Measurements from ENCODE around the gene ELF5.

ELF5 gene
- 0 reads per million in 3 donors for total RNA-seq

DNA sequence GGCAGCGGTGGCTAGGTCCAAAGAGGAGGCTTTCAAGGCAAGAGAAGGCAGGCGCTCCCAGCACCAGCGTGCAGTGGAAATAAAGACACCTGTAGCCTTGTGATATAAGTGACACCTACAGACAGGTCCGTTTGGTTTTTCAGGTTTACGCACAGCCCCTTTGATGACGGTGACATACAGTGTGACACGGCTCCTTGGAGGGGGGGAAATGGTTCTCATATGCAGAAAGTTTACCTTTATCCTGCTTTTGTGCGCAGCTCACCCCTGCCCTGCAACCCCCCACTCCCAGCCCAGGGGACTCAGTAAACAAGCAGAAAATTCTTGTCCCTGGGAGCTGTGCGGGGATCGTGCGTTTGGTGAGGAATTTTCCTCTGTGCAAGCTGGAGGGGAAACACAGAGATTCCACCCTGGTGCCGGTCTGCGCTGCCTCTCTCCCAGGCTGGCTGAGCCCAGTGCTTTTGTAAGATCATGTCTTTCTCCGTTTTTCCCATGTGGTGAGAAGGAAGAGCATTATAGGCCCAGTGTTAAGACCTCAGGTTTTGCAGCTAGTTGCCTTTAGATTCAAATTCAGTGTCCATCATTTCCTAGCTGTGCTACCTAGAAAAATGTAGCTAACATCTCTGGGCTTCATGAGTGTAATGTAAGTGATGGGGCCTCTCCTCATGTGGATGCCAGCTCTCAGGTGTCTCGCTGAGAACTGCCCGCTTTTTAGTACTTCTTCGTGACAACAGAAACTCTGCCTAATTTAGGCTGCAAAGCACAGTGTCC is at the start of gene ELF5:
TSS of gene ELF5 (minus strand) at position 113 of the 768 bp plus-strand sequence. CDS start 8,045 bp downstream, outside the sequence.
- Histone ChIP-seq H3K9me3 (ENCODE audit: control insufficient read depth, low read length) (no peaks in the 10 kb centered on the region), H3K36me3 (ENCODE audit: control insufficient read depth, insufficient read depth, low read length) (no peaks in the 10 kb centered on the region), H3K27ac (ENCODE audit: insufficient read depth, low read length, poor library complexity, severe bottlenecking) (no peak within 1 kb of the TSS), H3K4me1 (ENCODE audit: control insufficient read depth, insufficient read depth, low read length, poor library complexity, severe bottlenecking) (no peaks in the 10 kb centered on the region), H3K27me3 (replicated peaks; ENCODE audit: control insufficient read depth, insufficient read depth, low read length, poor library complexity, severe bottlenecking) (no peaks in the 10 kb centered on the region), H3K4me3 (ENCODE audit: insufficient read depth, low read depth, low read length, poor library complexity, severe bottlenecking) (no peak within 1 kb of the TSS)
- no peak for DNase-seq

DNA sequence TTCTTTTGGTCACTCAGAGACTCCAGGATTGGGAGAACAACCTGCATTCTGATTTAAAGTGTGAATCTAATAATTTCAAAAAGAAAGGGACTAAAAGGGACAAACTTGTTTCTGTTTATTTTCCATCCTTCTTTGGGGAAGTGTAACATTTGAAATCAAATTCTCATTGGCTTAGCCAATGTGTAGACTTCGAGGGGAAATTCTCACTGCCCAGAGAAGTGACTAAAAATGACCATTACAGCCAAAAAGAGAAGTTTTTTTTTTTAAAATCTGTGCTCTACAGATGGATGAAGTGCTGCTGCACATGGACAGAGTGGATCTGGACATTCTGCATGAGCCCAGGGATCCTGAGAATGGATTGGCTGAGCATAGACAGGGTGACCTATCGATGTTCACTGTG is 49.4 kb upstream of the ELF5 start:
- Histone ChIP-seq H3K4me1 (ENCODE audit: control insufficient read depth, insufficient read depth, low read length, poor library complexity, severe bottlenecking) (no peaks in the 10 kb centered on the region), H3K27ac (ENCODE audit: insufficient read depth, low read length, poor library complexity, severe bottlenecking) (no peak overlapping the region), H3K36me3 (ENCODE audit: control insufficient read depth, insufficient read depth, low read length) (no peaks in the 10 kb centered on the region), H3K27me3 (replicated peaks; ENCODE audit: control insufficient read depth, insufficient read depth, low read length, poor library complexity, severe bottlenecking) (peaks cover 5% of the 10 kb centered on the region), H3K4me3 (ENCODE audit: insufficient read depth, low read depth, low read length, poor library complexity, severe bottlenecking) (no peak overlapping the region), H3K9me3 (ENCODE audit: control insufficient read depth, low read length) (no peaks in the 10 kb centered on the region)
- DNase-seq: no peak

DNA sequence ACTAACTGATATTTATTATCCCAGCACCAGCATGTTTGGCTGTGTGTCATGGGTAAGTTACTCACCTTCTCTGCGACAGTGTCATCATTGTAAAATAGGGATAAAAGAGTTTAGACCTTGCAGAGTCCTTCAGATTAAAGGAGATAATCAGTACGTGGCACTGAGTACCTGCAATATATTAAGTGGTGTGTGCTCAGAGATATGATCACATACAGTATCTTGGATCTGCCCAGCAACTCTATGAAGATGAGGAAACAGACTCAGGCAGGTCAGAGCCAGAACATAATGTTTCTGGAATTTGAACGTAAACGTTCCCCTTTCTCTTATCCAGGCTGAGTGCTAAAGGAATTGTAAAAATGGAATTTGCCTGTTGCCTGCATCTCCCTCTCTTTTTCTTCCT is 46.9 kb upstream of the ELF5 start:
- Histone ChIP-seq H3K4me1 (ENCODE audit: control insufficient read depth, insufficient read depth, low read length, poor library complexity, severe bottlenecking) (no peaks in the 10 kb centered on the region), H3K9me3 (ENCODE audit: control insufficient read depth, low read length) (no peaks in the 10 kb centered on the region), H3K36me3 (ENCODE audit: control insufficient read depth, insufficient read depth, low read length) (no peaks in the 10 kb centered on the region), H3K27me3 (replicated peaks; ENCODE audit: control insufficient read depth, insufficient read depth, low read length, poor library complexity, severe bottlenecking) (peaks cover 5% of the 10 kb centered on the region), H3K4me3 (ENCODE audit: insufficient read depth, low read depth, low read length, poor library complexity, severe bottlenecking) (no peak overlapping the region), H3K27ac (ENCODE audit: insufficient read depth, low read length, poor library complexity, severe bottlenecking) (no peak overlapping the region)
- no peak for DNase-seq

DNA sequence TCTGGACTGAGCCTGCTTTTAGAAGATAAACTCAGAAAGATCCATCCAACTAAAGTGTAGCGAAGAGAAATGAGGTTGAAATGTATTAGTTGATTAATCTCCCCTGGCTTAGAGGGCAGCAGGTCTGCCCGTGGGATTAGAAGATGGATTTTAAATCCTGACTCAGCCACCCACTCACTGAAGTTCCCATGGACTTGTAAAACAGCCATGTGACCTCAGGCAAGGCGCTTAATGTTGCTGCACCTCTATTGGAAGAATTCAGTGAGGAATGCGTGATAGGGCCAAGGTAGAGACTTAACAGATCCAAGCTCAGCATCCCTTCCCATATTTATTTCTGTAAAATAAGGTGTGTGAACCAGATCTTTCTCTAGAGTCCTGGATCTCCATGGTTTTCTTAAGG is 45.1 kb upstream of the ELF5 start:
- Histone ChIP-seq H3K9me3 (ENCODE audit: control insufficient read depth, low read length) (no peaks in the 10 kb centered on the region), H3K4me1 (ENCODE audit: control insufficient read depth, insufficient read depth, low read length, poor library complexity, severe bottlenecking) (no peaks in the 10 kb centered on the region), H3K27ac (ENCODE audit: insufficient read depth, low read length, poor library complexity, severe bottlenecking) (no peak overlapping the region), H3K36me3 (ENCODE audit: control insufficient read depth, insufficient read depth, low read length) (no peaks in the 10 kb centered on the region), H3K4me3 (ENCODE audit: insufficient read depth, low read depth, low read length, poor library complexity, severe bottlenecking) (no peak overlapping the region), H3K27me3 (replicated peaks; ENCODE audit: control insufficient read depth, insufficient read depth, low read length, poor library complexity, severe bottlenecking) (peaks cover 5% of the 10 kb centered on the region)
- no peak for DNase-seq

DNA sequence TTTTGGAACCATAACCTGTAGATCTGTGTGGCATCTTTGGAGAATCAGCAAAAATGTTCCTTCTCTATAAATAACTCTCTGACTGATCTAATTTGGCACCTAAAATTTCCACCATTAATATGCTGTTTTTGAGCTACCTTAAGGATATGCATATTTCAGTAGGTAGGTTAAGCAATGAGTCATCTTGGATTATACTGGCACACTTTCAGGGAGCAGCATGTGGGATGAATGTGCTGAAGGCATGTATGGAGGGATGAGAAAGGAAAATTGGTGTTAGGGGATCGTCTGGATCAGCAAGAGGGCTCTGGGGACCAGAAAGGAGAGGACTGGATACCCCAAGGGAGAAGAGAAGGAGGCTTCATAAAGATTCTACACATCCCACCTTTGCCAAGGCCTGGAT is 44.6 kb upstream of the ELF5 start:
- DNase-seq: no peak
- peaks cover 5% of the 10 kb centered on the region for H3K27me3 ChIP-seq (replicated peaks; ENCODE audit: control insufficient read depth, insufficient read depth, low read length, poor library complexity, severe bottlenecking)
- no peak overlapping the region for H3K4me3 ChIP-seq (ENCODE audit: insufficient read depth, low read depth, low read length, poor library complexity, severe bottlenecking)
- no peak overlapping the region for H3K27ac ChIP-seq (ENCODE audit: insufficient read depth, low read length, poor library complexity, severe bottlenecking)
- no peaks in the 10 kb centered on the region for H3K36me3 ChIP-seq (ENCODE audit: control insufficient read depth, insufficient read depth, low read length)
- no peaks in the 10 kb centered on the region for H3K9me3 ChIP-seq (ENCODE audit: control insufficient read depth, low read length)
- H3K4me1 ChIP-seq (ENCODE audit: control insufficient read depth, insufficient read depth, low read length, poor library complexity, severe bottlenecking): no peaks in the 10 kb centered on the region

DNA sequence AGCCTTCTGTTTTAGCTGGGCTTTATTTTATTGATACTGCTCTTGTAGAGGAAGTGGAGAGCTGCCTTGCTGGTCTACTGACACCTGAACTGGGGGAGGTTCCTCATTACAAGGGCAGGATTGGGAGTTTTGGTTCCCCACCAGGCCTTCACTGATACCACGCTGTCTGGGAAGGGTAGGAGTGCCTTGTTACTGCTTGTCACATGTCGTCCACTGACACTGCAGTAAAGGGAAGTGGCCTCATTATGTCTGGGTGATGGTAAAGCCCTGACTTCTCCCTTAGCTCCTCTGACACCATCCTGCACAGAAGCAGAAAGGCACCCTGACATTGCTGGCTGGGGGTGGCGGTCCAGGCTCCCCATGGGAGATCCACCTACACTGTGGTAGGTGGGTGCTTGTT is 38.7 kb upstream of the ELF5 start:
- H3K4me1 ChIP-seq (ENCODE audit: control insufficient read depth, insufficient read depth, low read length, poor library complexity, severe bottlenecking): no peaks in the 10 kb centered on the region
- H3K4me3 ChIP-seq (ENCODE audit: insufficient read depth, low read depth, low read length, poor library complexity, severe bottlenecking): no peak overlapping the region
- no peaks in the 10 kb centered on the region for H3K9me3 ChIP-seq (ENCODE audit: control insufficient read depth, low read length)
- H3K36me3 ChIP-seq (ENCODE audit: control insufficient read depth, insufficient read depth, low read length): no peaks in the 10 kb centered on the region
- no peak overlapping the region for H3K27ac ChIP-seq (ENCODE audit: insufficient read depth, low read length, poor library complexity, severe bottlenecking)
- DNase-seq: no peak
- no peaks in the 10 kb centered on the region for H3K27me3 ChIP-seq (replicated peaks; ENCODE audit: control insufficient read depth, insufficient read depth, low read length, poor library complexity, severe bottlenecking)

DNA sequence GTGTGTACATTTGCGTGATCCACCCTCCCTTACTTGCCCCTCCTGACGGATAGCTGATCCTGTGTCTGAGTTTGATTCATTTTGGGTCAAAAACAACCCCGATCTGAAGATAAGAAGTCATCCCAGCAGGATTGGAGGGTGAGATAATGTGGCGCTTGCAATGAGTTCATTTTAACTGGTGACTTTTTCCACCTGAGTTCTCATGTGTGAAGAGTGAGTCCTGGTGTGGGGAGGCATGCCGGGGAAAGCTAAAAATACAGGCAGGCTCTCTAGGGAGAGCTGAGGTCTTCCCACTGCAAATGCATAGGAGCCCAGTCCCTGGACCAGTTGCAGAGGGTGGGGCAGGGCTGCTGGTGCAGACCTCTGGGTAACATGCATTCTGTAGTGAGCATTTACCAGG is 35.7 kb upstream of the ELF5 start:
- no peaks in the 10 kb centered on the region for H3K9me3 ChIP-seq (ENCODE audit: control insufficient read depth, low read length)
- DNase-seq: no peak
- no peak overlapping the region for H3K4me3 ChIP-seq (ENCODE audit: insufficient read depth, low read depth, low read length, poor library complexity, severe bottlenecking)
- H3K27ac ChIP-seq (ENCODE audit: insufficient read depth, low read length, poor library complexity, severe bottlenecking): no peak overlapping the region
- H3K4me1 ChIP-seq (ENCODE audit: control insufficient read depth, insufficient read depth, low read length, poor library complexity, severe bottlenecking): no peaks in the 10 kb centered on the region
- no peaks in the 10 kb centered on the region for H3K27me3 ChIP-seq (replicated peaks; ENCODE audit: control insufficient read depth, insufficient read depth, low read length, poor library complexity, severe bottlenecking)
- H3K36me3 ChIP-seq (ENCODE audit: control insufficient read depth, insufficient read depth, low read length): no peaks in the 10 kb centered on the region

DNA sequence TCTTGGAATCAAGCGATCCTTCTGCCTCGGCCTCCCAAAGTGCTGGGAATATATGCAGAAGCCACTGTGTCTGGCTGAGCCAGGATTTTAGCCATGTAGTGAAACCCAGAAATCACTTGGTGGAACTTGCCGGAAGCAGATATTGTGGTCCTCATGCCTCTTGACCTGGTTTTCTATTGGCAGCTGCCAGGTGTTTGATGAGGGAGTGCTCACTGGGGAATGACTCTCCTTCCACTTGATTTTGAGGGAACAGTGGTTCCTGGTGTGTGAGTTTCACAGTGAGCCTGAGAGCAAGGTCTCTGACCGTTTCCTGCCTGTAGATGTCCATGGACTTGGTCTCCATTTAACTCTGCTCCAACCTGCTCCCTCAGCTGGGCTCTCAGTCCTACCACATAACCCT is 34.7 kb upstream of the ELF5 start:
- Histone ChIP-seq H3K27me3 (replicated peaks; ENCODE audit: control insufficient read depth, insufficient read depth, low read length, poor library complexity, severe bottlenecking) (no peaks in the 10 kb centered on the region), H3K4me1 (ENCODE audit: control insufficient read depth, insufficient read depth, low read length, poor library complexity, severe bottlenecking) (no peaks in the 10 kb centered on the region), H3K36me3 (ENCODE audit: control insufficient read depth, insufficient read depth, low read length) (no peaks in the 10 kb centered on the region), H3K27ac (ENCODE audit: insufficient read depth, low read length, poor library complexity, severe bottlenecking) (no peak overlapping the region), H3K9me3 (ENCODE audit: control insufficient read depth, low read length) (no peaks in the 10 kb centered on the region), H3K4me3 (ENCODE audit: insufficient read depth, low read depth, low read length, poor library complexity, severe bottlenecking) (no peak overlapping the region)
- DNase-seq: no peak

DNA sequence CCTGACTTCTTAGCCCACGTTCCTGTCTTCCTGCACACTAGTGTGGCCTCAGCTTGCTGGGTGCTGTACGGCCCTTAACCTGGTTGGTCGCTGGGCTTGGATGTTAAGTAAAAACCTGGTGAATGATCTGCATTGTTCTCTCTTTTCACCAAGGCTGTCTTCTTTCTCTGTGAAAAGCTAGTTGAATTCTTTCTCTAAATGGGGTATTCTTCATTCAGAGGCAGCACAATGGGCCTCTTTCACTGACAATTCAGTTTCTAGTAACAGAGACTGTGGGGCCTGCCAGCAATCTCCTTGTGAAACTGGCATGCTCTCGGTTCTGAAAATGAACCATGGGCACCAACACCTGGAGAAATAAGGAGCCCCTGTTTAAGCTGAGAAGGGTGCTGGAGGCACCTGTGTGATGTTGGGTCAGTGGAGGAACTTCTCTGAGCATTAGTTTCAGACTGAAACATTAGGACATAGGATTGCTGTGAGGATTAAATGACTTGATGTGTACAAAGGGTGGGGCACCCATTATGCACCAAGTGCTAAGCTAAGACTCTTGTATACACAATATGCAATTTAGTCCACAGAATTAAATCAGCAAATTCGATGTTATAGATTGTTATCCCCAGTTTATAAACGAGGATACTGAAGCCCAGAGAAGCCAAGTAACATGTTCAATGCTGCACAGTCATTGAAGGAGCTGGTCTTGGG is 33.1 kb upstream of the ELF5 start:
- no peak for DNase-seq
- Histone ChIP-seq H3K4me3 (ENCODE audit: insufficient read depth, low read depth, low read length, poor library complexity, severe bottlenecking) (no peak overlapping the region), H3K36me3 (ENCODE audit: control insufficient read depth, insufficient read depth, low read length) (no peaks in the 10 kb centered on the region), H3K9me3 (ENCODE audit: control insufficient read depth, low read length) (no peaks in the 10 kb centered on the region), H3K27ac (ENCODE audit: insufficient read depth, low read length, poor library complexity, severe bottlenecking) (no peak overlapping the region), H3K4me1 (ENCODE audit: control insufficient read depth, insufficient read depth, low read length, poor library complexity, severe bottlenecking) (no peaks in the 10 kb centered on the region), H3K27me3 (replicated peaks; ENCODE audit: control insufficient read depth, insufficient read depth, low read length, poor library complexity, severe bottlenecking) (no peaks in the 10 kb centered on the region)

DNA sequence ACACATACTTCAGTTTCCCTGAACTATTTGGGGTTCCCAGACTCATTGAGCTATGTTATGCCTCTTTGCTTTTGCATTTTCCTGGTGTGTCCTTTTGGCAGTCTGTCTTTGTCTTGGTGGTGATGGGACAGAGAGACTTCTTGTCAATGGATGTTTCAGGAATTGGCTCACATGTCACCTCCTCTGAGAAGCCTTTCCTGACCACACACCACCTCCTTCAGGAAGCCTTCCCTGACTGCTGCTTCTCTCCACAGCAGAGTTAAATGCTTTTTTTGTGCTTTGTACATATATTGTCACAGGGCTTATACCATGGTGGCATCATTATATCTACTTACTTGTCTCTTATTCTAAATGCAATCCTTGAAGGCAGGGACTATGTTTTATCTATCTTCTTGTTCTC is 28.5 kb upstream of the ELF5 start:
- no peak overlapping the region for H3K4me3 ChIP-seq (ENCODE audit: insufficient read depth, low read depth, low read length, poor library complexity, severe bottlenecking)
- H3K27ac ChIP-seq (ENCODE audit: insufficient read depth, low read length, poor library complexity, severe bottlenecking): no peak overlapping the region
- DNase-seq: no peak
- no peaks in the 10 kb centered on the region for H3K9me3 ChIP-seq (ENCODE audit: control insufficient read depth, low read length)
- H3K36me3 ChIP-seq (ENCODE audit: control insufficient read depth, insufficient read depth, low read length): no peaks in the 10 kb centered on the region
- no peaks in the 10 kb centered on the region for H3K4me1 ChIP-seq (ENCODE audit: control insufficient read depth, insufficient read depth, low read length, poor library complexity, severe bottlenecking)
- no peaks in the 10 kb centered on the region for H3K27me3 ChIP-seq (replicated peaks; ENCODE audit: control insufficient read depth, insufficient read depth, low read length, poor library complexity, severe bottlenecking)
